GM23338 (cell line): ENCODE measurements around the gene C1orf174. TPM values are rescaled to one million over a fixed set of nuclear protein-coding genes. Genes with fewer than 3 reads are reported as not detected.

Experiments
- ATAC-seq: fragments of 200-7000 bp; cut with Tn5 transposase; 3 replicates; pipeline ENCODE4 v1.9.1; 2020
- DNase-seq: peaks from one replicate; pipeline ENCODE4 v3.0.0-alpha.2; 2015; ENCODE audit warnings: low spot score
- H2AFZ ChIP-seq: fragments of 200-600 bp; sonication (generic); 2 replicates; pipeline ENCODE4 v1.8.0; 2016; ENCODE audit warnings: antibody characterized with exemption, mild to moderate bottlenecking, moderate library complexity
- H3F3A ChIP-seq: fragments of 200-600 bp; sonication (generic); replicated peaks from 2 replicates; pipeline ENCODE4 v1.8.0; 2017; ENCODE audit warnings: antibody characterized with exemption, mixed run types, low read depth
- H3K27ac ChIP-seq: fragments of 200-600 bp; sonication (generic); 2 replicates; pipeline ENCODE4 v1.6.1; 2016; ENCODE audit warnings: low read depth
- H3K27me3 ChIP-seq: fragments of 200-600 bp; sonication (generic); 2 replicates; pipeline ENCODE4 v1.8.0; 2016; ENCODE audit warnings: mild to moderate bottlenecking, mixed run types, moderate library complexity; ENCODE audit not compliant: insufficient read depth
- H3K36me3 ChIP-seq: fragments of 200-600 bp; sonication (generic); 2 replicates; pipeline ENCODE4 v1.8.0; 2016; ENCODE audit warnings: mild to moderate bottlenecking; ENCODE audit not compliant: insufficient read depth
- H3K4me1 ChIP-seq: fragments of 200-600 bp; sonication (generic); 2 replicates; pipeline ENCODE4 v1.8.0; 2016; ENCODE audit warnings: mild to moderate bottlenecking, moderate library complexity; ENCODE audit not compliant: insufficient read depth
- H3K4me2 ChIP-seq: fragments of 200-600 bp; sonication (generic); 2 replicates; pipeline ENCODE4 v1.7.1; 2017; ENCODE audit warnings: mixed run types
- H3K4me3 ChIP-seq: fragments of 200-600 bp; sonication (generic); 2 replicates; pipeline ENCODE4 v1.6.1; 2016; ENCODE audit warnings: mixed run types
- H3K79me2 ChIP-seq: fragments of 200-600 bp; sonication (generic); replicated peaks from 2 replicates; pipeline ENCODE4 v1.8.0; 2017; ENCODE audit warnings: mild to moderate bottlenecking; ENCODE audit not compliant: insufficient read depth
- H3K9me2 ChIP-seq: fragments of 200-600 bp; sonication (generic); 2 replicates; pipeline ENCODE4 v1.8.0; 2017; ENCODE audit not compliant: insufficient read depth
- H4K20me1 ChIP-seq: fragments of 200-600 bp; sonication (generic); replicated peaks from 2 replicates; pipeline ENCODE4 v1.8.0; 2017; ENCODE audit warnings: mild to moderate bottlenecking; ENCODE audit not compliant: insufficient read depth
- H3K27ac Mint-ChIP-seq: 2 replicates; pipeline ENCODE4 v1.8.0; 2020; ENCODE audit warnings: inconsistent platforms, mild to moderate bottlenecking, moderate library complexity, mixed read lengths
- H3K27me3 Mint-ChIP-seq: 3 replicates; pipeline ENCODE4 v1.8.0; 2022; ENCODE audit warnings: low read depth, mild to moderate bottlenecking, moderate library complexity, mixed read lengths, inconsistent platforms; ENCODE audit not compliant: insufficient read depth, poor library complexity
- H3K36me3 Mint-ChIP-seq: 3 replicates; pipeline ENCODE4 v1.8.0; 2021; ENCODE audit warnings: low read depth, mild to moderate bottlenecking, inconsistent platforms, moderate library complexity, mixed read lengths
- H3K4me1 Mint-ChIP-seq: 3 replicates; pipeline ENCODE4 v1.8.0; 2020; ENCODE audit warnings: mild to moderate bottlenecking, inconsistent platforms, mixed read lengths
- H3K4me3 Mint-ChIP-seq: 3 replicates; pipeline ENCODE4 v1.8.0; 2021; ENCODE audit warnings: moderate library complexity, mild to moderate bottlenecking, inconsistent platforms, mixed read lengths
- H3K9me3 Mint-ChIP-seq: 3 replicates; pipeline ENCODE4 v1.8.0; 2020; ENCODE audit warnings: moderate library complexity, mild to moderate bottlenecking, inconsistent platforms, mixed read lengths
- CTCF ChIP-seq, 2 experiments: fragments of 200-600 bp in 1 of 2; sonication (generic) in 1 of 2; conservative IDR thresholded peaks; 2 replicates each; pipeline versions ENCODE4 v1.5.1 to v1.6.1; 2016 to 2017; ENCODE audit warnings: antibody characterized with exemption in 2 of 2, low read depth in 2 of 2, mild to moderate bottlenecking in 2 of 2, moderate library complexity in 1 of 2
- EZH2 ChIP-seq: fragments of 200-600 bp; sonication (generic); IDR thresholded peaks from one replicate; pipeline ENCODE4 v1.8.0; 2017; ENCODE audit warnings: antibody characterized with exemption, mild to moderate bottlenecking, low read depth; ENCODE audit not compliant: unreplicated experiment
- EZH2phosphoT487 ChIP-seq: fragments of 200-600 bp; sonication (generic); IDR thresholded peaks from one replicate; pipeline ENCODE4 v1.8.1; 2018; ENCODE audit warnings: antibody characterized with exemption; ENCODE audit not compliant: unreplicated experiment
- JUNB ChIP-seq: IDR thresholded peaks from one replicate; pipeline ENCODE4 v1.6.1; 2016; ENCODE audit warnings: antibody characterized with exemption; ENCODE audit not compliant: unreplicated experiment
- POLR2AphosphoS5 ChIP-seq: IDR thresholded peaks from 2 replicates; pipeline ENCODE4 v1.6.1; 2016; ENCODE audit warnings: antibody characterized with exemption, low read depth
- REST ChIP-seq: IDR thresholded peaks from one replicate; pipeline ENCODE4 v1.6.1; 2018; ENCODE audit warnings: antibody characterized with exemption; ENCODE audit not compliant: unreplicated experiment
- STAT1 ChIP-seq: IDR thresholded peaks from one replicate; pipeline ENCODE4 v1.6.1; 2016; ENCODE audit warnings: antibody characterized with exemption; ENCODE audit not compliant: unreplicated experiment
- ZNF114 ChIP-seq: fragments of 250-450 bp; sonication (Bioruptor Pico); IDR thresholded peaks from 2 replicates; pipeline ENCODE4 v1.5.0; 2020; ENCODE audit warnings: mild to moderate bottlenecking, moderate library complexity
- ZNF331 ChIP-seq: fragments of 250-450 bp; sonication (Bioruptor Pico); IDR thresholded peaks from 2 replicates; pipeline ENCODE4 v1.5.0; 2020; ENCODE audit warnings: low read depth, mild to moderate bottlenecking, moderate library complexity
- ZNF462 ChIP-seq: fragments of 250-450 bp; sonication (Bioruptor Pico); IDR thresholded peaks from 2 replicates; pipeline ENCODE4 v1.5.0; 2020; ENCODE audit warnings: mild to moderate bottlenecking, moderate library complexity
- polyA plus RNA-seq: library from polyadenylated mRNA; unstranded; fragments of >200 nt; fragmentation: Nextera tagmentation; extraction: Ambion mirVana; gene quantifications from 2 replicates; pipeline ENCODE4 v1.2.1, GENCODE V29; 2016
- total RNA-seq: library from RNA; depleted of rRNA; stranded (reverse); fragments of >200 nt; shearing (Covaris generic); gene quantifications from 2 replicates; pipeline ENCODE4 v1.2.3, GENCODE V29; 2014

The C1orf174 gene
- total and polyA plus RNA-seq, 2 experiments from 2014 or later: 28.5 to 28.7 TPM

DNA sequence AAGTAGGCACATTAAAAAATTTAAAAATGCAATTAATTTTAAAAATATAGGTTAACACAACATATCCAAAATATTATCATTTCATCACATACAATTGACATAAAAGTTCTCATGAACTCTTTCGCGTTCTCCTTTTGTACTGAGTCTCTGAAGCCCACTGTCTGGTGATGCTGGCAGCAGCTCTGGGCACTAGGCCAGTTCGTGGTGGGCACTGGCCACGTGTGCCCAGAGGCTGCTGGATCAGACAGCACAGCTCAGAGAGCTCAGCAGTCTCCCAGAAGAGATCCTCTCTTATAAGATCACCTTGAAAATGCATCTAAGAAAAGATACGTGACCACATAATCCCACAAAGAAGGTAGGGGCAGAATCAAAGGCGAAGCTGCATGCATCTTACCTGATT, 53.0 kb downstream of the C1orf174 start (continued):
- TF ChIP-seq REST (no peak), EZH2phosphoT487 (no peak)

- Mint-ChIP-seq H3K9me3 (no peaks in the 10 kb centered on the region), H3K36me3 (peaks cover 16% of the 10 kb centered on the region; the same call in 2 of the 3 replicates), H3K27me3 (peaks cover 2% of the 10 kb centered on the region), H3K4me1 (no peaks in the 10 kb centered on the region), H3K27ac (no peak overlapping the region), H3K4me3 (no peak overlapping the region)
- H3K27ac ChIP-seq: no peak overlapping the region
- TF ChIP-seq STAT1 (no peak), CTCF (conservative IDR thresholded peaks at IDR 0.05; ENCODE audit: low read depth in 2 of 2) (no peak), ZNF331 (CRISPR knock-in tag) (no peak), POLR2AphosphoS5 (no peak), EZH2 (no peak), REST (no peak), ZNF462 (CRISPR knock-in tag) (no peak), JUNB (no peak), ZNF114 (CRISPR knock-in tag) (no peak)
- H3K4me1 ChIP-seq: no peaks in the 10 kb centered on the region
- no peaks in the 10 kb centered on the region for H3F3A ChIP-seq
- H4K20me1 ChIP-seq: no peaks in the 10 kb centered on the region; the same call in 1 of the 2 replicates
- no peak overlapping the region for H2AFZ ChIP-seq
- H3K9me2 ChIP-seq: no peaks in the 10 kb centered on the region
- DNase-seq (no peak), ATAC-seq (no peak)
- H3K27me3 ChIP-seq: no peaks in the 10 kb centered on the region
- H3K36me3 ChIP-seq: 0 out of 2 replicates have a peak, but pooled peaks cover 4% of the 10 kb centered on the region
- no peak overlapping the region for H3K4me3 ChIP-seq
- no peaks in the 10 kb centered on the region for H3K79me2 ChIP-seq
- no peak overlapping the region for H3K4me2 ChIP-seq
These were observed 53.5 kb downstream of the C1orf174 start for GRCh38 chr1:3846541-3846940.
